ENCODE data around the gene PTPRT. TPM values are rescaled to one million over a fixed set of nuclear protein-coding genes. Genes with fewer than 3 reads are reported as not detected.

PTPRT gene
- total RNA-seq, 4 donors from 2014 or later, result under 0.01 to 0.64 (median 0.40) TPM

GRCh38 chr20:42894483-42894882 lies 295.2 kb downstream of the PTPRT start:
- no peak overlapping the region for H3K27ac ChIP-seq
- H3K9me3 ChIP-seq, result no peaks in the 10 kb centered on the region
- H3K36me3 ChIP-seq, result no peaks in the 10 kb centered on the region
- in situ Hi-C loops (cut with MboI; ENCODE audit: low pct_ligation_motif_present in 1 of 4, low pct_unique_long_range_greater_than_20kb in 1 of 4, low sequenced_read_pairs in 3 of 4), result no loop called here
- TF ChIP-seq EP300 (IDR thresholded peaks at IDR 0.05; ENCODE audit: low read depth) (no peak), POLR2A (IDR thresholded peaks at IDR 0.05) (no peak), CTCF (IDR thresholded peaks at IDR 0.05) (no peak), POLR2AphosphoS5 (IDR thresholded peaks at IDR 0.05) (no peak)
- H3K4me3 ChIP-seq, result no peak overlapping the region
- DNase-seq, result no peak
- intact Hi-C loops (cut with DNase I; ENCODE audit: low total_unique reads), result no loop called here
- WGBS, 2 donors (ENCODE audit: low coverage in 1 of 2), result 41 to 48% methylated on average over 2 to 3 of the region's 3 CpGs
- H3K27me3 ChIP-seq, result no peaks in the 10 kb centered on the region
- H3K4me1 ChIP-seq, result no peaks in the 10 kb centered on the region

GRCh38 chr20:42889517-42889916 lies 300.2 kb downstream of the PTPRT start:
- Histone ChIP-seq H3K27me3 (no peaks in the 10 kb centered on the region), H3K27ac (no peak overlapping the region), H3K9me3 (no peaks in the 10 kb centered on the region), H3K4me1 (no peaks in the 10 kb centered on the region), H3K36me3 (no peaks in the 10 kb centered on the region), H3K4me3 (no peak overlapping the region)
- TF ChIP-seq POLR2AphosphoS5 (IDR thresholded peaks at IDR 0.05), result no peak
- no peak for TF ChIP-seq CTCF (IDR thresholded peaks at IDR 0.05)
- TF ChIP-seq EP300 (IDR thresholded peaks at IDR 0.05; ENCODE audit: low read depth), result no peak
- no peak for TF ChIP-seq POLR2A (IDR thresholded peaks at IDR 0.05)
- 80 to 82% methylated on average over 3 of the region's 3 CpGs for WGBS, 2 donors (ENCODE audit: low coverage in 1 of 2)
- DNase-seq, result no peak
- in situ Hi-C loops (cut with MboI; ENCODE audit: low pct_ligation_motif_present in 1 of 4, low pct_unique_long_range_greater_than_20kb in 1 of 4, low sequenced_read_pairs in 3 of 4), result no loop called here
- intact Hi-C loops (cut with DNase I; ENCODE audit: low total_unique reads), result no loop called here

GRCh38 chr20:42887281-42887680 lies 302.4 kb downstream of the PTPRT start:
- TF ChIP-seq CTCF (IDR thresholded peaks at IDR 0.05) (no peak), EP300 (IDR thresholded peaks at IDR 0.05; ENCODE audit: low read depth) (no peak), POLR2A (IDR thresholded peaks at IDR 0.05) (no peak), POLR2AphosphoS5 (IDR thresholded peaks at IDR 0.05) (no peak)
- Histone ChIP-seq H3K4me1 (no peaks in the 10 kb centered on the region), H3K27ac (no peak overlapping the region), H3K9me3 (no peaks in the 10 kb centered on the region), H3K4me3 (no peak overlapping the region), H3K27me3 (no peaks in the 10 kb centered on the region), H3K36me3 (no peaks in the 10 kb centered on the region)
- 69 to 71% methylated on average over 2 to 3 of the region's 3 CpGs for WGBS, 2 donors (ENCODE audit: low coverage in 1 of 2)
- no peak for DNase-seq
- intact Hi-C loops (cut with DNase I; ENCODE audit: low total_unique reads), result no loop called here
- in situ Hi-C loops (cut with MboI; ENCODE audit: low pct_ligation_motif_present in 1 of 4, low pct_unique_long_range_greater_than_20kb in 1 of 4, low sequenced_read_pairs in 3 of 4), result no loop called here

- no peak overlapping the region for H3K27ac ChIP-seq
- no peaks in the 10 kb centered on the region for H3K27me3 ChIP-seq
- H3K4me3 ChIP-seq, result no peak overlapping the region
- in situ Hi-C loops (cut with MboI; ENCODE audit: low pct_ligation_motif_present in 1 of 4, low pct_unique_long_range_greater_than_20kb in 1 of 4, low sequenced_read_pairs in 3 of 4) (no loop called here), intact Hi-C loops (cut with DNase I; ENCODE audit: low total_unique reads) (no loop called here)
- no peaks in the 10 kb centered on the region for H3K36me3 ChIP-seq
- no peak for DNase-seq
- TF ChIP-seq CTCF (IDR thresholded peaks at IDR 0.05) (no peak), EP300 (IDR thresholded peaks at IDR 0.05; ENCODE audit: low read depth) (no peak), POLR2A (IDR thresholded peaks at IDR 0.05) (no peak), POLR2AphosphoS5 (IDR thresholded peaks at IDR 0.05) (no peak)
- H3K9me3 ChIP-seq, result no peaks in the 10 kb centered on the region
- WGBS, 2 donors (ENCODE audit: low coverage in 1 of 2), result 65% methylated on average over 2 of the region's 2 CpGs; no CpG with 5 or more reads in 1 of the 2 donors
- H3K4me1 ChIP-seq, result no peaks in the 10 kb centered on the region
These were observed 302.9 kb downstream of the PTPRT start for GRCh38 chr20:42886801-42887200.

Measured in transverse colon (tissue), 4 donors.